GM19035 (cell line): ENCODE results near the gene SPACDR.
"Not testable (repeated sequence)": the region's sequence is repeated elsewhere in the genome, so short reads cannot be mapped to it uniquely, and the experiment has no call there.

ENCODE experiments used
- ATAC-seq: cut with Tn5 transposase; IDR thresholded peaks from one replicate; pipeline ENCODE4 v1.9.1; 2021; ENCODE audit not compliant: unreplicated experiment

Gene SPACDR

GRCh38 chr7:100464210-100464660, at the start of gene SPACDR:
Gene SPACDR (minus strand): TSS chr7:100464260. CDS start chr7:100464025, 235 bp downstream.
- no peak for ATAC-seq

- ATAC-seq: no peak
Observed at GRCh38 chr7:100513212-100513810, 49.3 kb upstream of the SPACDR start.

- no peak for ATAC-seq
Observed at GRCh38 chr7:100510437-100511239, 46.6 kb upstream of the SPACDR start.

GRCh38 chr7:100509231-100509630, 45.2 kb upstream of the SPACDR start:
- no peak for ATAC-seq

GRCh38 chr7:100506356-100506923, 42.4 kb upstream of the SPACDR start:
- ATAC-seq: no peak

GRCh38 chr7:100504887-100505611, 41.0 kb upstream of the SPACDR start:
- no peak for ATAC-seq

- ATAC-seq: not testable (repeated sequence)
Observed at GRCh38 chr7:100504031-100504430, 40.0 kb upstream of the SPACDR start.

- ATAC-seq: not testable (repeated sequence)
Observed at GRCh38 chr7:100500743-100501142, 36.7 kb upstream of the SPACDR start.

GRCh38 chr7:100496509-100496908, 32.4 kb upstream of the SPACDR start:
- ATAC-seq: no peak

GRCh38 chr7:100493476-100494264, 29.6 kb upstream of the SPACDR start:
- ATAC-seq: no peak

GRCh38 chr7:100492738-100493475, 28.8 kb upstream of the SPACDR start:
- no peak for ATAC-seq

GRCh38 chr7:100491192-100491578, 27.1 kb upstream of the SPACDR start:
- no peak for ATAC-seq

- ATAC-seq: no peak
Observed at GRCh38 chr7:100490483-100491191, 26.6 kb upstream of the SPACDR start.

- ATAC-seq: no peak
Observed at GRCh38 chr7:100489824-100490223, 25.8 kb upstream of the SPACDR start.

GRCh38 chr7:100489121-100489520, 25.1 kb upstream of the SPACDR start:
- ATAC-seq: no peak

- ATAC-seq: no peak
Observed at GRCh38 chr7:100488333-100489095, 24.5 kb upstream of the SPACDR start.

GRCh38 chr7:100486753-100487446, 22.8 kb upstream of the SPACDR start:
- ATAC-seq: no peak

GRCh38 chr7:100486111-100486636, 22.1 kb upstream of the SPACDR start:
- no peak for ATAC-seq
